T-helper 17 cell (primary cell): ENCODE measurements around the gene DVL1. TPM values are rescaled to one million over a fixed set of nuclear protein-coding genes. Genes with fewer than 3 reads are reported as not detected.

Source experiments
- ATAC-seq: fragments of 150-1000 bp; cut with Tn5 transposase; 2 replicates; pipeline ENCODE4 v1.10.0; 2021; ENCODE audit warnings: mild to moderate bottlenecking, moderate library complexity
- DNase-seq, 3 donors: peaks; one replicate each; pipeline versions ENCODE4 v3.0.0 to v3.0.0-alpha.2; 2020 to 2021
- H3K9me3 ChIP-seq: one replicate; pipeline ENCODE4 v1.7.0; 2013; ENCODE audit warnings: low read length, mild to moderate bottlenecking; ENCODE audit not compliant: control insufficient read depth, poor library complexity, severe bottlenecking
- H3K27ac Mint-ChIP-seq: one replicate; pipeline ENCODE4 v1.8.0; 2022; ENCODE audit warnings: mild to moderate bottlenecking, moderate library complexity, mixed read lengths
- H3K27me3 Mint-ChIP-seq: one replicate; pipeline ENCODE4 v1.8.0; 2022; ENCODE audit warnings: mixed read lengths
- H3K36me3 Mint-ChIP-seq: one replicate; pipeline ENCODE4 v1.8.0; 2022; ENCODE audit warnings: low read depth, mixed read lengths
- H3K4me1 Mint-ChIP-seq: one replicate; pipeline ENCODE4 v1.8.0; 2022; ENCODE audit warnings: mild to moderate bottlenecking, mixed read lengths
- H3K4me3 Mint-ChIP-seq: one replicate; pipeline ENCODE4 v1.8.0; 2022; ENCODE audit warnings: mild to moderate bottlenecking, moderate library complexity, mixed read lengths
- total RNA-seq, 4 donors: library from RNA in 2 of 4; stranded (reverse) in 2 of 4; gene quantifications; one replicate each; pipeline ENCODE4 v1.2.3 and lab custom pipeline; 2022 to 2026

Gene DVL1
- total RNA-seq, 2 donors from 2014 or later = 41.0 to 45.8 TPM

- no peaks in the 10 kb centered on the region for H3K27me3 Mint-ChIP-seq
- peaks cover 6% of the 10 kb centered on the region for H3K4me1 Mint-ChIP-seq
- DNase-seq (peak; percentile 50 to 62 (median 50)), ATAC-seq (peak; percentile 84)
- H3K4me3 Mint-ChIP-seq = no peak overlapping the region
- H3K27ac Mint-ChIP-seq = no peak overlapping the region
- no peaks in the 10 kb centered on the region for H3K9me3 ChIP-seq
- no peaks in the 10 kb centered on the region for H3K36me3 Mint-ChIP-seq
Measured at GRCh38 chr1:1291548-1292441, 57.4 kb downstream of the DVL1 start.

GRCh38 chr1:1291023-1291528, 58.1 kb downstream of the DVL1 start:
- DNase-seq (no peak), ATAC-seq (no peak)
- H3K9me3 ChIP-seq = no peaks in the 10 kb centered on the region
- Mint-ChIP-seq H3K27me3 (no peaks in the 10 kb centered on the region), H3K36me3 (no peaks in the 10 kb centered on the region), H3K4me1 (peaks cover 6% of the 10 kb centered on the region), H3K27ac (no peak overlapping the region), H3K4me3 (no peak overlapping the region)

GRCh38 chr1:1290238-1290731, 58.9 kb downstream of the DVL1 start:
- no peaks in the 10 kb centered on the region for H3K9me3 ChIP-seq
- H3K27me3 Mint-ChIP-seq = no peaks in the 10 kb centered on the region
- no peaks in the 10 kb centered on the region for H3K36me3 Mint-ChIP-seq
- H3K4me1 Mint-ChIP-seq = peaks cover 6% of the 10 kb centered on the region
- ATAC-seq (peak; percentile 66), DNase-seq (peak; percentile 30 to 68 (median 50))
- no peak overlapping the region for H3K4me3 Mint-ChIP-seq
- no peak overlapping the region for H3K27ac Mint-ChIP-seq

- no peak overlapping the region for H3K4me3 Mint-ChIP-seq
- ATAC-seq (no peak), DNase-seq (no peak)
- H3K4me1 Mint-ChIP-seq = peaks cover 6% of the 10 kb centered on the region
- no peaks in the 10 kb centered on the region for H3K27me3 Mint-ChIP-seq
- H3K9me3 ChIP-seq = no peaks in the 10 kb centered on the region
- no peak overlapping the region for H3K27ac Mint-ChIP-seq
- H3K36me3 Mint-ChIP-seq = no peaks in the 10 kb centered on the region
Measured at GRCh38 chr1:1287288-1288110, 61.7 kb downstream of the DVL1 start.

GRCh38 chr1:1286313-1287261, 62.6 kb downstream of the DVL1 start:
- Mint-ChIP-seq H3K36me3 (no peaks in the 10 kb centered on the region), H3K27ac (no peak overlapping the region), H3K4me3 (no peak overlapping the region), H3K27me3 (no peaks in the 10 kb centered on the region), H3K4me1 (peaks cover 6% of the 10 kb centered on the region)
- H3K9me3 ChIP-seq = no peaks in the 10 kb centered on the region
- ATAC-seq (no peak), DNase-seq (no peak)

GRCh38 chr1:1285611-1286311, 63.5 kb downstream of the DVL1 start:
- Mint-ChIP-seq H3K27ac (no peak overlapping the region), H3K4me3 (no peak overlapping the region), H3K36me3 (no peaks in the 10 kb centered on the region), H3K27me3 (no peaks in the 10 kb centered on the region), H3K4me1 (peaks cover 6% of the 10 kb centered on the region)
- DNase-seq = no peak
- H3K9me3 ChIP-seq = no peaks in the 10 kb centered on the region
- ATAC-seq = no peak

Other genes with a start within 250 kb of the DVL1 start
- 10 to 100 TPM; 13.4 to 17.1 TPM for gene C1orf159, start 233.3 kb downstream of the DVL1 start, total RNA-seq
- 1 to 10 TPM in 1 of 2 donors, under 1 TPM in 1; 0.86 to 2.5 TPM for gene TTLL10, start 175.5 kb downstream of the DVL1 start, total RNA-seq
- gene TNFRSF18, start 142.8 kb downstream of the DVL1 start, total RNA-seq = 10 to 100 TPM; 47.9 to 80.4 TPM
- 100 to 1,000 TPM in 1 of 2 donors, 10 to 100 TPM in 1; 94.7 to 127 TPM for gene TNFRSF4, start 135.3 kb downstream of the DVL1 start, total RNA-seq
- 100 to 1,000 TPM; 129 to 146 TPM for gene SDF4, start 117.4 kb downstream of the DVL1 start, total RNA-seq
- 1 to 10 TPM; 8.4 to 9.4 TPM for gene B3GALT6, start 117.2 kb downstream of the DVL1 start, total RNA-seq
- 1 to 10 TPM in 1 of 2 donors, under 1 TPM in 1; 0.91 to 2.0 TPM for gene C1QTNF12, start 102.7 kb downstream of the DVL1 start, total RNA-seq
- gene UBE2J2, start 75.6 kb downstream of the DVL1 start, total RNA-seq = 10 to 100 TPM; 50.6 to 57.7 TPM
- gene SCNN1D, start 69.0 kb downstream of the DVL1 start, total RNA-seq = 1 to 10 TPM; 4.6 to 8.0 TPM
- 10 to 100 TPM; 63.5 to 66.2 TPM for gene ACAP3, start 41.5 kb downstream of the DVL1 start, total RNA-seq
- 10 to 100 TPM; 10.6 to 14.9 TPM for gene PUSL1, start 40.8 kb downstream of the DVL1 start, total RNA-seq
- 100 to 1,000 TPM; 130 to 132 TPM for gene INTS11, start 24.8 kb downstream of the DVL1 start, total RNA-seq
- gene CPTP, start 24.6 kb downstream of the DVL1 start, total RNA-seq = 10 to 100 TPM; 14.3 to 15.7 TPM
- gene TAS1R3, start 18.1 kb downstream of the DVL1 start, total RNA-seq = under 1 TPM; 0.72 to 0.96 TPM
- gene MXRA8, start 9.1 kb upstream of the DVL1 start, total RNA-seq = 1 to 10 TPM in 1 of 2 donors, under 1 TPM in 1; 0.42 to 1.0 TPM
- gene AURKAIP1, start 25.8 kb upstream of the DVL1 start, total RNA-seq = 10 to 100 TPM; 58.3 to 62.6 TPM
- 100 to 1,000 TPM; 231 to 252 TPM for gene CCNL2, start 49.9 kb upstream of the DVL1 start, total RNA-seq
- 10 to 100 TPM; 88.0 to 92.1 TPM for gene MRPL20, start 57.9 kb upstream of the DVL1 start, total RNA-seq
- gene ANKRD65, start 71.9 kb upstream of the DVL1 start, total RNA-seq = not detected
- not detected for gene VWA1, start 86.3 kb upstream of the DVL1 start, total RNA-seq
- gene ATAD3C, start 100.3 kb upstream of the DVL1 start, total RNA-seq = 1 to 10 TPM in 1 of 2 donors, under 1 TPM in 1; 0.13 to 2.9 TPM
- 10 to 100 TPM; 41.7 to 45.1 TPM for gene ATAD3B, start 122.3 kb upstream of the DVL1 start, total RNA-seq
- gene ATAD3A, start 162.7 kb upstream of the DVL1 start, total RNA-seq = 10 to 100 TPM; 20.3 to 23.3 TPM
- under 1 TPM in 1 of 2 donors, not detected in 1; 0.44 TPM for gene TMEM240, start 191.2 kb upstream of the DVL1 start, total RNA-seq
- gene SSU72, start 225.4 kb upstream of the DVL1 start, total RNA-seq = 100 to 1,000 TPM in 1 of 2 donors, 10 to 100 TPM in 1; 99.3 to 103 TPM